Left renal cortex interstitium (tissue), 4 donors: Measurements from ENCODE around the gene FAM20C. TPM values are rescaled to one million over a fixed set of nuclear protein-coding genes. Genes with fewer than 3 reads are reported as not detected.

Source experiments
- DNase-seq, 4 donors: peaks; one replicate each; pipeline ENCODE4 v3.0.0-alpha.2; 2013; ENCODE audit warnings: low read depth in 4 of 4, low spot score in 2 of 4, missing footprints in 1 of 4
- polyA plus RNA-seq, 4 donors: library from polyadenylated mRNA; unstranded; fragments of 120-200 nt; gene quantifications; one replicate each; pipeline ENCODE4 v1.2.1, GENCODE V29; 2013; ENCODE audit not compliant: insufficient read length in 4 of 4

FAM20C gene
- polyA plus RNA-seq, 4 donors = 66.1 to 78.6 (median 69.3) TPM

GRCh38 chr7:188727-189500, 3.5 kb upstream of the FAM20C start:
- no peak for DNase-seq

GRCh38 chr7:189719-190118, 2.7 kb upstream of the FAM20C start:
- DNase-seq = no peak

- DNase-seq = no peak
Measured at GRCh38 chr7:190196-190595, 2.2 kb upstream of the FAM20C start.

GRCh38 chr7:191105-191980, 1.0 kb upstream of the FAM20C start:
- peak in 1 of 4 donors; percentile 69 for DNase-seq

GRCh38 chr7:192701-193480, 520 bp downstream of the FAM20C start:
- no peak for DNase-seq

GRCh38 chr7:193481-194251, 1.3 kb downstream of the FAM20C start:
- DNase-seq = no peak

GRCh38 chr7:194252-195009, 2.1 kb downstream of the FAM20C start:
- DNase-seq = peak in 2 of 4 donors; percentile 62

DNA sequence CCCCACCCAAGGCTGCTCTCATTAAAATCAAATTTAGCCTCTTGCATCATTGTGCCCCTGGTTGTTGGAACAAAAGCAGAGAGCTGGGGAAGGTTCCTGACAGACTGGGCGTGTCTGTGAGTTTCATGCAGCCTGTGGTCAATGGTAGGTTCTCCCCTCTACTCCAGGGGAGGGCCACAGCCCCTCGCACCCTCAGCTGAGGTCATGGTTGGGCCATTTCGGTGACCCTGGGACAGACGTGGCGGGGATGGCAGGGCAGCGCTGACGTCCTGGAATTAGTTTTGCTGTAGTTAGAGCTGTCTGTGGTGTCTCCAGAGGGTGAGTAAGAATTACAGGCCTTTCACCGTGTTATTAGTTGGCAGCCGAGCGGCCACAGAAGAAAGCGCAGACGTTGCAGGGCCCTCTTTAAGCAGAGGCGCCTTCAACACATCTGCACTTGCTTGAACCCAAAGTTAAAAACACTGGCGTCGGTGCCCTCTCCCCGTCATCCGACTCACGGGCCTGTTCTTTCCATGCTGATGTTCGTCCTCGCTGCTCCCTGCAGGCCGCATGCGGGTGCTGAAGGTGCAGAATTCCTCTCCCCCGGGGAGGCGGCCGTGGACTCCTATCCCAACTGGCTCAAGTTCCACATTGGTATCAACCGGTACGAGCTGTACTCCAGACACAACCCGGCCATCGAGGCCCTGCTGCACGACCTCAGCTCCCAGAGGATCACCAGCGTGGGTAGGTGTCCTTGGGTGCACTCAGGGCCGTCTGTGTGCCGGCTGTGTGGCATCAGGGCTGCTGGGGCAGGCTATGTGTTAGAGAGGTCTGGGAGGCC, 2.8 kb downstream of the FAM20C start:
- no peak for DNase-seq

DNA sequence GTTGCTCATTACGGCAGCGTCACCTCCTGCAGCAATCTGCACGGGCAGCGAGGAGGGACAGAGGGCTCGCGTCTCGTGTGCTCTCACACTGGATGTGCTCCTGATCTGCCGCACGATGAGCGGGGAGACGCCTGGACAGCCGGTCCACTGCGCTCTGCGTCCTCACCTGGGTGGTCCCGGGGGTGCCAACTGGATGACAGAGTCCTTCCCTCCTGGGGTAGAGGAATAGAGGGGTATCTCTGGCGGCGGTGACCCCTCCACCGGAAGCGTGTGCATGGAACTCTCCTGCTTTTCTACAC, 3.4 kb downstream of the FAM20C start:
- DNase-seq = no peak

DNA sequence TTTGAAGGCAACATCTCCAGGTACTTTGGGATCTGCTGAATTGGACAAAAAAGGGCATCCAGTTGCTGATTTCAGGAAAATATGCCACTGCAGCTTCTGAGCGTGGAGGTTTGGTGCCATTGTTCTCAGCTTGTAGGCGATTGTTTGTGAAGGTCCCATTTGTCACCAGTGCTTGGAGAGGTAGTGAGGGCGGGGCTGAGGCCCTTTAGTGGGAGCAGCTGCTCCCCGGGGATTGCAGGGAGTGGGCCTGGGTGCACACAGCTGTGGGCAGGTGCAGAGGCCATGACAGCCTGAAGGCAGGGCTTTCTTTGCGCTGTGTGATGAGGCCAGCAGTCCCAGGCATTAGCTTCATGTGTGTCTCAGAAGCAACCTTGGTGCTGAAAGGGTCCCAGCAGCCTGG, 3.9 kb downstream of the FAM20C start:
- no peak for DNase-seq

- no peak for DNase-seq
Measured at GRCh38 chr7:196778-197321, 4.5 kb downstream of the FAM20C start.

GRCh38 chr7:197413-198335, 5.3 kb downstream of the FAM20C start:
- DNase-seq = no peak

DNA sequence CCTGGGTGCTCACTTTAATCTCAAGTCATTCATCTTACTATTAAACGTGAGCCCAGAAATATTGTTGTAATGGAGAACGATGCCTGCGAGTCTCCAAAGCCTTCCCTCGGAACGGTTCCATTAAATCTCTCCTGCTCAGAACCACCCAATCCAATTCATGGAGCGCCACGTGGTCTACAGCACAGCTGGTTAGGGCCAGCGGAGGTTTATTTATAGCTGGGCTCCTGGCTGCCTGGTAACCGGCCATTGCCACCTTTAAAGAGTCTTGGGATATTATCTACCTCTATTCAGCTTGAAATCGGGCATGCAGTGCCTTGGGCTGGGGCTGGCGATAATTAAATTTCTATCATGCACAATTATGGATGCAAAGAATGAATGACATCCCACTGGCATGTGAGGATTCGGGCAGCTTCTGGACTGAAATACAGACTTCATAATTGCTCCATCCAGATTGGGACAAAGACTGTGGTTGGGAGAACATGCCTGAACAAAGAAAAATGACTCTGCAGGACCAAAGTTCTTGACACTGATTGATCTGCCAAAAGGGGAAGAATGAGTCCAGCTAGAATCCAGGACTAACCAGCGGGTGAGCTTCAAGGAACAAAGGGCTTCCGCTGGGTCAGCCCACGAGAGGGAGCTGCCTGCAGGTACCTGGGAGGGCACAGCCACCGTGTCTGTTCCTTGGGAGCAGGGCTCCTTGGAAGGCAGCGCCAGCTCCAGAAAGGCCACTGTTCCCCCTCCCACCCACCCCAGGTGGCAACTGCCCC, 7.3 kb downstream of the FAM20C start:
- DNase-seq = no peak

DNA sequence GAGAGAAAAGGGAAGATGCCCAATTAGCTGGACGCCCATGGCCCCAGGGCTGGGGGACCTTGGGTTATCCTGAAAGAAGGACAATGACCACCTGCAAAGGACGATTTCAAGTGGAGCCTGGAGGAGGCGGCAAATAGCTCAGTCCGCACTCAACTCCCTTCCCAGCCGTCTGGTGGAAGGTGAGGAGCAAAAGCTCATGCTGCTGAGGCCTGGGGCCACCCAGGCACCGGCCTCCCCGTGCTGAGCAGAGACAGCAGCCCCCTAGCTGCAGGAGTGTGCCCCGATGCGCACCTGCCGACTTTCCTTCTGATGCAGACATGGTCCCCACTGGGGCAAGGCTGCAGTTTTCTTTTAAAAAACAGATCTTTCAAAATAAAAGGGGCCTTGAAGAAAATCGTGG, 7.9 kb downstream of the FAM20C start:
- no peak for DNase-seq

DNA sequence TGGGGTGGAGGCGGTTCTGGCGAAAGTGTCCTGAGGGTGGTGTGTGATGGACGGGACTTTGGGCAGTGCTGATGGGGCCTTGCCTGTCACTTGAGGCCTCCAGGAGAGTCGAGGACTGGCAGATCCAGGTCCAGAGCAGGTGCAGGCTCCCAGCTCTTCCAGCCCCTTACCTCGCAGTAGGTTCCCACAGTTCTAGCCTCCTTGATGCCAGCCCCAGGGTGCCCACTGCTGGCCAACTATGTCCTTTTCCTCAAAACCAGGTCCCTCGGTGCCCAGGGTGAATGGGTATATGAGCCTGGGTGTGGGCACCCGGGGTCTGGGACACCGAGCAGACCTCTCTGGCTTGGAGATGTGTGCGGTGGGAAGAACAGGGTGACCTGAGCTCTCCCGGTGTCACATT, 8.3 kb downstream of the FAM20C start:
- DNase-seq = no peak

DNA sequence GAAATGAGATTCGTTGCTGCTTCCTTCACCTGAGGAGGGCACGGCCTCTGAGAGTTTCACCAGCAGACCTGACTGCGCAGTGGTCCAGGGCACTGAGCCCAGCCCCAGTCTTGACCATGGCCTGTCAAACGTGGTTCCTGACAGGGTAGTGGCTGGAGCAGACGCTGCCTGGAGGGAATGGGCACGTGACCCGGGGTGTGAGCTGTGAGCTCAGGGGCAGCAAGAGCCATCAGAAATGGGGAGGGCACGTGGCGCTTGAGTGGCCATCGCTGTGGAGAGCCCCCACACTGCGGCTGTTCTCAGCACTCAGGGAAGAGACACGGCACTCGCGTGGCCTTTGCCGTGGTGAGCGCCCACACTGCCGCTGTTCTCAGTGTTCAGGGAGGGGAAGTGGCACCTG, 12.0 kb downstream of the FAM20C start:
- no peak for DNase-seq
